ENCODE results near the gene SETD5. TPM values are rescaled to one million over a fixed set of nuclear protein-coding genes. Genes with fewer than 3 reads are reported as not detected.

SETD5 gene
- total RNA-seq, 2 donors from 2014 or later, result 103 to 105 TPM

DNA sequence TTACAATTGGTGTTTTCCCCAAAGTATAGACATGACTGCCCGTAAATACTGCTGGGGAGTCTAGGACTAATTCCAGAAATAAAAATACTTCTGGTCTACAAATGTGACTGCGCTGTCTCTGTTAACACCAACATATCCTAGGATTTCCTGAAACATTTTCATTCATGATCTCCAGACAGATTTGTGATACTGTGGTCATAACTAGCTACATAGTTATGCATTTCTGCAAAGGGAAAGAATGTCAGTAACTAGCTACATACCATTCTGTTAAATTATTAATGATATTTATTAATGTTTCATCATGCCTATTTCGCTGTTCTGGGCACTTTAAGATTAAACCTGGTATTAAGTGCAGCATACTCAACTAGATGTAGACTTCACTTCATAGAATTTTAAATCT lies 33.3 kb downstream of the SETD5 start:
- Mint-ChIP-seq H3K4me3 (no peak overlapping the region), H3K4me1 (peaks cover 12% of the 10 kb centered on the region), H3K27me3 (no peaks in the 10 kb centered on the region), H3K36me3 (ENCODE audit: low read depth) (peaks cover 7% of the 10 kb centered on the region), H3K27ac (peak overlapping the region; percentile 9)
- DNase-seq (no peak), ATAC-seq (no peak)
- H3K9me3 ChIP-seq (ENCODE audit: control insufficient read depth, low read length, poor library complexity, severe bottlenecking), result no peaks in the 10 kb centered on the region

DNA sequence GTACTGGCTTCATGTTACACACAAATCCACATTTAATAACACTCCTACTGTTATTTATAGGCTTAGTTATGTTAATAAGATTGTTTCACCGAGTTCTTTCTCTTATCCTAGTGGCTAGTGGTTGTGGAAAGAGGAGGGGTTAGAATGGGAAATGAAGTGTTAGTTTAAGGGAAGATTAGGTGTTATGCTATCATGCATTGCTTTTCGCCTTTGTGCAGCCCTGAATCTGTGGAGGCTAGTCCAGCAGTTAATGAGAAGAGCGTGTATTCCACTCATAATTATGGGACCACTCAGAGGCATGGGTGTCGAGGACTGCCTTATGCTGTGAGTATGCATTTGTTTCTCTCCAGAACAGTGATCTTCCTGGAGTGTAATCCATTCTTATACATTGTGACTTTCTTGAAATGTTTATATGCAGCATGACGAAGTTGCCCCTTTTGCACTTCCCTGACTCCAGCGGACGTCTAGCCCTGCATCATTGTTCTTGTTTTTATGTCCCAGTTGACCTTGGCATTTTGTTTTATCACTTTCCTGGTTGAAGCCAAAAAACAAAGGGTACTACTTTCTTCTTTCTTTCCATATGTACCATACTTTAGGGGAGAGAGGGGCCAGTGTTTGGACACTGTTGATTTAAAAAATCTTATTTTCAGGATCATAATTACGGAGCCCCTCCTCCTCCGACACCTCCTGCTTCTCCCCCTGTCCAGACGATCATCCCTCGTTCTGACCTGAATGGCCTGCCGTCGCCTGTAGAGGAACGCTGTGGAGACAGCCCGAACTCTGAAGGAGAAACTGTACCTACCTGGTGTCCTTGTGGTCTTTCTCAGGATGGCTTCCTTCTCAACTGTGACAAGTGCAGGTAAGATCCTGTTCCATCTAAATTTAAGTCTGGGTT lies 36.5 kb downstream of the SETD5 start:
- ATAC-seq, result no peak
- no peaks in the 10 kb centered on the region for H3K27me3 Mint-ChIP-seq
- H3K36me3 Mint-ChIP-seq (ENCODE audit: low read depth), result peaks cover 16% of the 10 kb centered on the region
- peak overlapping the region; percentile 19 for H3K27ac Mint-ChIP-seq
- no peak for DNase-seq
- H3K4me1 Mint-ChIP-seq, result peaks cover 13% of the 10 kb centered on the region
- H3K9me3 ChIP-seq (ENCODE audit: control insufficient read depth, low read length, poor library complexity, severe bottlenecking), result no peaks in the 10 kb centered on the region
- no peak overlapping the region for H3K4me3 Mint-ChIP-seq

DNA sequence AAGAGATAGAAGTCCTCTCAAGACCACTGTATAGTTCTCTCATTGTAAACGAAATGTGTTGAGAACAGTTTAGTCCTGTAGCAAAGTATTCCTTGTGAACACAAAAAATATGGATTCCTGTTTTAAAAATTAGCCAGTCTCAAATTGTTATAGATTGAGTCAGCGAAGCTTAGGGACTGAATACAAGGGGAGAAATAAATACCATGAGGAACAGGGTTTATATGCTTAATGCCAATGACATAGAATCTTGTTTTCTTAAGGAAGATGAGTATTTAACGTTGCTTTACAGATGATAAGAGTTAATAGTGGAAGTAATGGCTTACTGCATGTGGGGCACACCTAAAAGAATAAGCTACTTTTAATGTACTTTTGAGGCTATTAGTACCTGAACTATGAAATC lies 37.9 kb downstream of the SETD5 start:
- peak overlapping the region; percentile 21 for H3K27ac Mint-ChIP-seq

DNA sequence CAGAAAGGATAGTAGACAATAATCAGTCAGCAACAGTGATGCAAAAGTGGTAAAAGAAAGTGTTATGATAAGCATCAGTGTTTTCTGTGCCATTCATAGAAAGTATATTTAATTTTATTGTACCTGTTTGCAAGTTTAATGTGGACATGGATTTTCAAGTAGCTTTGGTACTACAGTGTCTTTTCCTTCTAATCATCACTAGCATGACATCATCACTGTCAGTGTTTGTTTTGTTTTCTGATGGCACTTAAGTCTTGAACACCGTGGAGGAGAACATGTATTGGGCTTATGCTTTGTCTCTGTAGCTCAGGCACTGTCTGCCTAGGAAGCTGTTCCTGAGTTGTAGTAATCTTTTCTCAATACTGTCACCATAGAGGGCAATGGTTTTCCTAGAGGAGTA lies 41.9 kb downstream of the SETD5 start:
- DNase-seq (no peak), ATAC-seq (no peak)
- no peak overlapping the region for H3K4me3 Mint-ChIP-seq
- no peak overlapping the region for H3K27ac Mint-ChIP-seq
- H3K4me1 Mint-ChIP-seq, result peaks cover 16% of the 10 kb centered on the region
- H3K27me3 Mint-ChIP-seq, result no peaks in the 10 kb centered on the region
- H3K9me3 ChIP-seq (ENCODE audit: control insufficient read depth, low read length, poor library complexity, severe bottlenecking), result no peaks in the 10 kb centered on the region
- peaks cover 22% of the 10 kb centered on the region for H3K36me3 Mint-ChIP-seq (ENCODE audit: low read depth)

More for the DNA sequence above, 37.9 kb downstream of the SETD5 start:
- Mint-ChIP-seq H3K27me3 (no peaks in the 10 kb centered on the region), H3K36me3 (ENCODE audit: low read depth) (peaks cover 16% of the 10 kb centered on the region), H3K4me1 (peaks cover 10% of the 10 kb centered on the region), H3K4me3 (peak overlapping the region; percentile 12)
- ATAC-seq, result no peak
- no peak for DNase-seq
- no peaks in the 10 kb centered on the region for H3K9me3 ChIP-seq (ENCODE audit: control insufficient read depth, low read length, poor library complexity, severe bottlenecking)

DNA sequence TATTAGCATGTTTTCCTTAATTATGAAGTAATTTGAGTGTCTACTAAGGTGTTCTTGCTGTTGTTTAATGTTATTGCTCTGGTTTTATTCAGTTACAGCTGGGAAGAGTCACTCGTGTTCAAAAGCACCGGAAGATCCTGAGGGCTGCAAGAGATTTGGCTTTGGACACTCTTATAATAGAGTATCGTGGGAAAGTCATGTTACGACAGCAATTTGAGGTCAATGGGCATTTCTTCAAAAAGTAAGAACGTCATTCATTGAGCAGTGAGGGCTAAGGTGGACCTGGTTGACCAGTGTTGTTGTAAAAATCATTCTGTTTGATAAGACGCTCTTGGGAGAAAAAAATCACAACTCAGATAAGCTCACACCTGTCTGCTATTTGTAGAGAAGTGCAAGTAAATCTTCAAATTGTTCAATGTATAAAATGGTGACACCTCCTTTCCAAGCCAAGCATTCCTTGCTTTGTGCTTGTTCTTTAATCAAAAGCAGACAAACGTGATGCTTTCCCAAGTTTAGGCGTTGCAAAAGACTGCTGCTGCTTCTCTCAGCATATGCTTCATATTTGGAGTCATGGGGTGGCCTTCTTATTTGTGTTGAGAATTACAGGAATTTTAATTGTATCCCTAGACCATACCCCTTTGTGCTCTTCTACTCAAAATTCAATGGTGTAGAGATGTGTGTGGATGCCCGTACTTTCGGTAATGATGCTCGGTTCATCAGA lies 44.2 kb downstream of the SETD5 start:
- H3K9me3 ChIP-seq (ENCODE audit: control insufficient read depth, low read length, poor library complexity, severe bottlenecking), result no peaks in the 10 kb centered on the region
- H3K27me3 Mint-ChIP-seq, result no peaks in the 10 kb centered on the region
- H3K27ac Mint-ChIP-seq, result peak overlapping the region; percentile 57
- H3K4me3 Mint-ChIP-seq, result no peak overlapping the region
- peaks cover 8% of the 10 kb centered on the region for H3K4me1 Mint-ChIP-seq
- ATAC-seq (no peak), DNase-seq (no peak)
- H3K36me3 Mint-ChIP-seq (ENCODE audit: low read depth), result peaks cover 20% of the 10 kb centered on the region

DNA sequence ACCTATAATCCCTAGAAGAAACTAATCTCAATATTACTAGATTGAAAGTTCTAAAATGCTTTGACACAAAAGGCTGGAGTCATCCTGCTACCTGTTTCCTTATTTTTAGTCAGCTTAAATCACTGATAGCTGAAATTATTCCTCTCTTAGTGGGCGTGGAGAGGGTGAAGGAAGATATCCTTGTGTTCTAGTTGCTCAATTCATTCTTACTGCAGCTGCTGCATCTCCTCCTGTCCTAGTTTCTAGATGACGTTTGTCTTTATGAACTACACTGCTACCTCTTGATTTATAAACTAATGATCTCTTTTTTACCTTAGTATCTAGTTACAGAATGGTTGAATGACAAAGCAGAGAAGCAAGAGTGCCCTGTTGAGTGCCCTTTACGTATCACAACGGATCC lies 50.7 kb downstream of the SETD5 start:
- no peaks in the 10 kb centered on the region for H3K9me3 ChIP-seq (ENCODE audit: control insufficient read depth, low read length, poor library complexity, severe bottlenecking)
- H3K36me3 Mint-ChIP-seq (ENCODE audit: low read depth), result peaks cover 15% of the 10 kb centered on the region
- H3K4me1 Mint-ChIP-seq, result peaks cover 18% of the 10 kb centered on the region
- ATAC-seq, result no peak
- peak overlapping the region; percentile 69 for H3K27ac Mint-ChIP-seq
- no peak overlapping the region for H3K4me3 Mint-ChIP-seq
- no peak for DNase-seq
- H3K27me3 Mint-ChIP-seq, result no peaks in the 10 kb centered on the region

DNA sequence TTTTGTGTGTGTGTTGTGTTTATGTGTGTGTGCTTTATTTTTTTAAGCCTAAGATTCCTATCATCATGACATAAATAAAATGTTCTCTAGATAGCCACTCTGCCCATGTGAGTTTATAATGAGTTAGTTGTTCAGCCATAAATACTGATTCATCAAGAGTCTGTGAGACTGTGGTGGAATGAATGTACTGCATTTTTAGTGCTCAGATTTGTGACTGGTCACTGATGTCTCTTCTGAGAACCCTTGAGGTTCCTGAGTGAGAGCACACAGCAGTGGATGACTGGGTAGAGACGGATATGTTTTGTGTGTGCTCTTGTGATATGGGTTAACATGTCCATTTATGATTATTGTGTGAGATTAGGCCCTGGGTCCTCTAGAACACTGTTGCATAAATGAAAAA lies 51.2 kb downstream of the SETD5 start:
- no peaks in the 10 kb centered on the region for H3K9me3 ChIP-seq (ENCODE audit: control insufficient read depth, low read length, poor library complexity, severe bottlenecking)
- H3K4me3 Mint-ChIP-seq, result no peak overlapping the region
- peak overlapping the region; percentile 69 for H3K27ac Mint-ChIP-seq
- H3K36me3 Mint-ChIP-seq (ENCODE audit: low read depth), result peaks cover 15% of the 10 kb centered on the region
- H3K4me1 Mint-ChIP-seq, result peaks cover 18% of the 10 kb centered on the region
- H3K27me3 Mint-ChIP-seq, result no peaks in the 10 kb centered on the region
- ATAC-seq, result no peak
- no peak for DNase-seq

DNA sequence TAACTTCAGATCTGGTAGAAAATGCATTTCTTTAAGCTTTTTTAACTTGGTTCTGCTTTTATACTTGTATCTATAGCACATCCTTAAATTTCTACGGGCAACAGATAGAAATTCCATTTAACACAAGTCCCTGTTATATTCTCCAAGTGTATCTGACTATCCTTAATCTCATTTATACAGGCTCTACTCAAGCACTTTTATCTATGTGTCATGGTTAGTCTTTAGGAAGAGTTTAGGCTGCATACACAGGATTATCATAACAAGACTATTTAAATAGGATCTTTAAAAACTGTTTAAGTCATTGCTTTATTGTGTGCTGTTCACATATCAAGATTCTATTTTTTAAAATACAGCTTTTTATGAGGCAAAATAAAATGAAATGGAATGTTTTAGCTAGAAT lies 52.7 kb downstream of the SETD5 start:
- ATAC-seq, result no peak
- peaks cover 9% of the 10 kb centered on the region for H3K36me3 Mint-ChIP-seq (ENCODE audit: low read depth)
- no peaks in the 10 kb centered on the region for H3K9me3 ChIP-seq (ENCODE audit: control insufficient read depth, low read length, poor library complexity, severe bottlenecking)
- peaks cover 16% of the 10 kb centered on the region for H3K4me1 Mint-ChIP-seq
- H3K4me3 Mint-ChIP-seq, result no peak overlapping the region
- no peak for DNase-seq
- H3K27me3 Mint-ChIP-seq, result no peaks in the 10 kb centered on the region
- no peak overlapping the region for H3K27ac Mint-ChIP-seq

DNA sequence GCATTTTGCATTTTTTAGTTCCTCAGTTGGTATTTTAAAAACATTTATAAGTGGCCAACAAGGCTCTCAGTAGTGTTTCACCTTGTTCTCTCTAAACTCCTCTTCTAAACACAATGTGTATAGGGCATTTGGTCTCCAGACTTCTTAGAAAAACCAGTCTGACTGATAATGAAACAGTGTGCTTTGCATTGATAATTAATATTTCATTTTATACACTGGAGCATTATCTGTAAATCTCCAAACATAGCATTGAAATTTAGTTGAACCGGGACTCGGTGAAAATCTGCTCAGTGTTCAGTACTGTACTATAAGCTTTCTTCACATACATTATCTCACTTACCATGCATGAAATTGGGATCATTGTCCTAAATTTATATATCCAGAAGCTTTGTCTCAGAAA lies 53.6 kb downstream of the SETD5 start:
- Mint-ChIP-seq H3K36me3 (ENCODE audit: low read depth) (peaks cover 9% of the 10 kb centered on the region), H3K4me1 (peaks cover 16% of the 10 kb centered on the region), H3K4me3 (no peak overlapping the region), H3K27ac (peak overlapping the region; percentile 93), H3K27me3 (no peaks in the 10 kb centered on the region)
- ATAC-seq (no peak), DNase-seq (no peak)
- H3K9me3 ChIP-seq (ENCODE audit: control insufficient read depth, low read length, poor library complexity, severe bottlenecking), result no peaks in the 10 kb centered on the region

DNA sequence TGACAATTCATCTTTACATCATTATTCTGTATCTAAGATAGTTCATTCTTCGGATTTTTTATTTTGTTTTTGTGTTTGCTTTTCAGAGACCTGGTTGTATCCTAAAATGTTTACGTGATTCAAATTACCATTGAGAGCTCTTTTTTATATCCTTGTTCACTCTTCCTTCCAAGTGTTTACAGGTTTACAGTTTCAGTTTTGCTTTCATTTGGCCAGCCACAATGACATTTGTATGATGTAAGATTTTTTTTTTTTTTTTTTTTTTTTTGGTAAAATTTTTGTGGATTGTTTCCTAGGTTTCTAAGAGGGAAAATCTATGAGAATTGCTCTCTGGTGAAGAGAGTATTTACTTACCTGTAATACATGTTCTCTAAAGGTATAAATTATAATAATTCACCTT lies 55.0 kb downstream of the SETD5 start:
- DNase-seq, result no peak
- peak overlapping the region; percentile 93 for H3K27ac Mint-ChIP-seq
- H3K36me3 Mint-ChIP-seq (ENCODE audit: low read depth), result peaks cover 9% of the 10 kb centered on the region

DNA sequence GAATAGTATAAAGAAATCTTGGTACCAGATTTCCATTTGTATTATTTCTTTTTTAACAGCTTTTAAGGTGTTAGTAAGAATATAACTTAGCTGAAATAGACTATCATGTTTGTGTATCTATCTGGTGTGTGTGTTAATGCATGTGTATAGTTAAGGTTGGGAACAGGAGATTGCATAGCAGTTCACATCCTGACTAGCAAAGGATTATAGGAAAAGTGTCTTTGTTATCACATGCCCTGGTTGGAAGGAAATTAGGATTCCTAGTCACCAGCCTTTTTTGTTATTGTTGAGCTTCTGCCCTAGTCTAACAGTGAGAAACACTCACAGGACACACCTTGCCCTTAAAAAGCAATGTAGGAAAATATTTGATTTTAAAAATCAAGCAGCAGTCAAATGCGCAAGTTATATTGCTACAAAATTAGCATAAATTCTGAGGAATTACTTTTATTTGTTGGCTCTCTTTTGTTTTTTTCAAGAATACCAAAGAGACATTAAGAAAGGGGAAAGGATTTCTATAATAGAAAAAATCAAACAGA lies 58.2 kb downstream of the SETD5 start:
- H3K27me3 Mint-ChIP-seq, result no peaks in the 10 kb centered on the region
- H3K36me3 Mint-ChIP-seq (ENCODE audit: low read depth), result peaks cover 2% of the 10 kb centered on the region
- H3K9me3 ChIP-seq (ENCODE audit: control insufficient read depth, low read length, poor library complexity, severe bottlenecking), result no peaks in the 10 kb centered on the region
- H3K4me3 Mint-ChIP-seq, result no peak overlapping the region
- DNase-seq, result no peak
- no peak overlapping the region for H3K27ac Mint-ChIP-seq
- ATAC-seq, result no peak
- peaks cover 8% of the 10 kb centered on the region for H3K4me1 Mint-ChIP-seq

More for the DNA sequence above, 55.0 kb downstream of the SETD5 start:
- Mint-ChIP-seq H3K4me3 (peak overlapping the region; percentile 52), H3K27me3 (no peaks in the 10 kb centered on the region), H3K4me1 (peaks cover 16% of the 10 kb centered on the region)
- ATAC-seq, result peak; percentile 52
- H3K9me3 ChIP-seq (ENCODE audit: control insufficient read depth, low read length, poor library complexity, severe bottlenecking), result no peaks in the 10 kb centered on the region

DNA sequence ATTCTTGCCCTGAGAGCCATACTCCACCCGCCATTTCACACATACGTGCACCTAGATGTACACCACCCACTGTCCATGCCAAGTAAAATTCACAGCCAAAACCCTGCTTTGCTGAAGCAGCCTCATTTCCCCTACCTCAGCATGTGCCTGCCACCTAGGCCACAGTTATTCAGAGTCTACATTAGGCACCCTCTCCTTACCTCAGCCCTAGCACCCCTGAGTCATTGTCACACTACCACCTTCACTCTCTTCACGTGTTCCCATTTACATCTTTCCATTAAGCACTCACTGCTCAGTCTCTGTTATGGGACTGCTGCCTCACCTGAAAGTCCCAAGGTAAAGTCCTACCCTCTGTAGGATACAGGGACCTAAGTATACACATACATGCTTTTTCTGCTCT lies 70.0 kb downstream of the SETD5 start:
- ATAC-seq (no peak), DNase-seq (no peak)
- peaks cover 15% of the 10 kb centered on the region for H3K4me1 Mint-ChIP-seq
- peak overlapping the region; percentile 85 for H3K27ac Mint-ChIP-seq
- H3K27me3 Mint-ChIP-seq, result no peaks in the 10 kb centered on the region
- H3K9me3 ChIP-seq (ENCODE audit: control insufficient read depth, low read length, poor library complexity, severe bottlenecking), result no peaks in the 10 kb centered on the region
- no peak overlapping the region for H3K4me3 Mint-ChIP-seq
- H3K36me3 Mint-ChIP-seq (ENCODE audit: low read depth), result peaks cover 22% of the 10 kb centered on the region

DNA sequence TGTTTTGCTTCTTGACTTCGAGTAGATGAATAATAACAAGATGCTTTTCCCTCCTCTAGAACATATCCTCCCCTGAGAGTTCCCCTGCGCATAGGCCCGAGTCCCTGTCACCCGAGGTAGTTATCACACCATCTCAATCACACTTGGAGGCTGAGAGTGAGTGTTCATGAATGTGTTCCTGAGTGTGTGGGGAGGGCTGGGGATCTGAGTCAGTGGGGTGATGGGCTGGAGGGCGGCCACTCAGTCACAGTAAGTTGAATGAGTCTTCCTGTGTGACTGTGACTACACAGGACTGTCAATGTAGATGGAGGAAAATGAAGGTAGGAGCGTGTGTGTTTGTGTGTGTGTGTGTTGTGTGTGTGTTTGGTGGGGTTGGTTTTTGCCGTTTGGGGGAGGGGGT lies 71.0 kb downstream of the SETD5 start:
- Mint-ChIP-seq H3K27ac (peak overlapping the region; percentile 85), H3K4me3 (no peak overlapping the region), H3K36me3 (ENCODE audit: low read depth) (peaks cover 27% of the 10 kb centered on the region), H3K27me3 (no peaks in the 10 kb centered on the region), H3K4me1 (peaks cover 15% of the 10 kb centered on the region)
- ATAC-seq (no peak), DNase-seq (no peak)
- H3K9me3 ChIP-seq (ENCODE audit: control insufficient read depth, low read length, poor library complexity, severe bottlenecking), result no peaks in the 10 kb centered on the region

Data from T-helper 17 cell (primary cell).